Urothelium cell line (cell line): ENCODE results near the gene DUOXA2.
"Not testable (repeated sequence)": the region's sequence is repeated elsewhere in the genome, so short reads cannot be mapped to it uniquely, and the experiment has no call there.

ENCODE experiments used
- DNase-seq: peaks from one replicate; pipeline ENCODE4 v3.0.0; 2011; ENCODE audit warnings: low spot score, mixed read lengths
- FAIRE-seq: peaks from 2 replicates; lab custom pipeline; 2011; peaks lifted over from hg19 to GRCh38; lab: Jason Lieb, UNC

Gene DUOXA2

GRCh38 chr15:45114076-45114750 is at the start of gene DUOXA2, which contains the start of gene DUOX2:
Gene DUOXA2, plus strand, starts transcription at chr15:45114326. Its CDS starts 280 bp downstream, at chr15:45114606.
Gene DUOX2, minus strand, starts transcription at chr15:45114172. Its CDS starts 761 bp downstream, at chr15:45113411.
- FAIRE-seq (no peak), DNase-seq (no peak)

GRCh38 chr15:45064386-45064785 is 49.7 kb upstream of the DUOXA2 start:
- FAIRE-seq, result no peak
- no peak for DNase-seq

- DNase-seq, FAIRE-seq: not testable (repeated sequence)
These were observed 44.2 kb upstream of the DUOXA2 start for GRCh38 chr15:45069942-45070360.

- not testable (repeated sequence) for DNase-seq, FAIRE-seq
These were observed 40.5 kb upstream of the DUOXA2 start for GRCh38 chr15:45073602-45074001.

GRCh38 chr15:45075440-45076320 is 38.4 kb upstream of the DUOXA2 start:
- not testable (repeated sequence) for DNase-seq, FAIRE-seq

- not testable (repeated sequence) for DNase-seq, FAIRE-seq
These were observed 36.7 kb upstream of the DUOXA2 start for GRCh38 chr15:45077391-45077790.

- not testable (repeated sequence) for DNase-seq, FAIRE-seq
These were observed 34.9 kb upstream of the DUOXA2 start for GRCh38 chr15:45079201-45079600.

- FAIRE-seq, DNase-seq: not testable (repeated sequence)
These were observed 34.4 kb upstream of the DUOXA2 start for GRCh38 chr15:45079628-45080246.

GRCh38 chr15:45080593-45080992 is 33.5 kb upstream of the DUOXA2 start:
- not testable (repeated sequence) for FAIRE-seq, DNase-seq

GRCh38 chr15:45082412-45082811 is 31.7 kb upstream of the DUOXA2 start:
- FAIRE-seq, DNase-seq: not testable (repeated sequence)

GRCh38 chr15:45083223-45083622 is 30.9 kb upstream of the DUOXA2 start:
- DNase-seq (no peak), FAIRE-seq (no peak)

GRCh38 chr15:45084163-45084562 is 30.0 kb upstream of the DUOXA2 start:
- FAIRE-seq (no peak), DNase-seq (no peak)

GRCh38 chr15:45087513-45087912 is 26.6 kb upstream of the DUOXA2 start:
- DNase-seq (no peak), FAIRE-seq (no peak)

- no peak for FAIRE-seq
- no peak for DNase-seq
These were observed 25.1 kb upstream of the DUOXA2 start for GRCh38 chr15:45088801-45089711.

GRCh38 chr15:45089712-45090373 is 24.3 kb upstream of the DUOXA2 start:
- DNase-seq (no peak), FAIRE-seq (no peak)

- DNase-seq, result no peak
- FAIRE-seq, result no peak
These were observed 23.0 kb upstream of the DUOXA2 start for GRCh38 chr15:45091161-45091560.

GRCh38 chr15:45091576-45091975 is 22.6 kb upstream of the DUOXA2 start:
- no peak for FAIRE-seq

GRCh38 chr15:45093013-45093412 is 21.1 kb upstream of the DUOXA2 start:
- no peak for FAIRE-seq
- no peak for DNase-seq

More at GRCh38 chr15:45091576-45091975, 22.6 kb upstream of the DUOXA2 start:
- DNase-seq, result no peak

GRCh38 chr15:45093622-45094357 is 20.3 kb upstream of the DUOXA2 start:
- no peak for FAIRE-seq

More at GRCh38 chr15:45093622-45094357, 20.3 kb upstream of the DUOXA2 start:
- DNase-seq, result no peak
